Mesodermal cell (in vitro differentiated cells): ENCODE results near the gene MYH11.

ENCODE experiments used
- H3K27ac ChIP-seq: 2 replicates; pipeline ENCODE4 v1.7.0; 2013; ENCODE audit warnings: mild to moderate bottlenecking, low read depth, low read length, moderate library complexity; ENCODE audit not compliant: severe bottlenecking
- H3K36me3 ChIP-seq: 2 replicates; pipeline ENCODE4 v1.7.1; 2013; ENCODE audit warnings: mild to moderate bottlenecking, low read length, moderate library complexity; ENCODE audit not compliant: control insufficient read depth, insufficient read depth
- H3K4me1 ChIP-seq: one replicate; pipeline ENCODE4 v1.7.1; 2013; ENCODE audit warnings: mild to moderate bottlenecking, low read length; ENCODE audit not compliant: insufficient read depth, control insufficient read depth, poor library complexity, severe bottlenecking
- H3K4me3 ChIP-seq: 2 replicates; pipeline ENCODE4 v1.7.0; 2013; ENCODE audit warnings: low read length, control low read depth, mild to moderate bottlenecking; ENCODE audit not compliant: insufficient read depth, poor library complexity, severe bottlenecking; ENCODE audit errors: extremely low read depth
- H3K9me3 ChIP-seq: 2 replicates; pipeline ENCODE4 v1.7.1; 2013; ENCODE audit warnings: mild to moderate bottlenecking, low read length, moderate library complexity; ENCODE audit not compliant: control insufficient read depth
- WGBS, 2 experiments: methylation state at CpG; one replicate each; pipeline ENCODE4 v1.1.5; 2013; ENCODE audit warnings: missing lambda C conversion rate in 2 of 2; ENCODE audit not compliant: insufficient coverage in 2 of 2; 5-methylcytosine and 5-hydroxymethylcytosine counted together

MYH11 gene

DNA sequence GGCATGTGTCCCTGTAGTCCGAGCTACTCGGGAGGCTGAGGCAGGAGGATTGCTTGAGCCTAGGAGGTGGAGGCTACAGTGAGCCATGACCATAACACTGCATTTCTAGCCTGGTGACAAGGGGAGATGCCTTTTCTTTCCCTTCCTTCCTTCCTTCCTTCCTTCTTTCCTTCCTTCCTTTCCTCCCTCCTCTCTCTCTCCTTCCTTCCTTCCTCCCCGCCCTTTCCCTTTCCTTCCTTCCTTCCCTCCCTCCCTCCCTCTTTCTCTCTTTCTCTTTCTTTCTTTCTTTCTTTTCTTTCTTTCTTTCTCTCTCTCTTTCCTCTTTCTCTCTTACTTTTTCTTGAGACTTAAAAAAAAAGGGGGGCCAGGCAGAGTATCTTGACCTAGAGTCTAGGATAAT is 34.7 kb upstream of the MYH11 start:
- Histone ChIP-seq H3K27ac (no peak overlapping the region), H3K4me1 (peaks cover 5% of the 10 kb centered on the region), H3K36me3 (no peaks in the 10 kb centered on the region), H3K9me3 (no peaks in the 10 kb centered on the region), H3K4me3 (no peak overlapping the region)
- WGBS, 2 experiments: 78 to 88% methylated on average over 2 to 3 of the region's 3 CpGs

DNA sequence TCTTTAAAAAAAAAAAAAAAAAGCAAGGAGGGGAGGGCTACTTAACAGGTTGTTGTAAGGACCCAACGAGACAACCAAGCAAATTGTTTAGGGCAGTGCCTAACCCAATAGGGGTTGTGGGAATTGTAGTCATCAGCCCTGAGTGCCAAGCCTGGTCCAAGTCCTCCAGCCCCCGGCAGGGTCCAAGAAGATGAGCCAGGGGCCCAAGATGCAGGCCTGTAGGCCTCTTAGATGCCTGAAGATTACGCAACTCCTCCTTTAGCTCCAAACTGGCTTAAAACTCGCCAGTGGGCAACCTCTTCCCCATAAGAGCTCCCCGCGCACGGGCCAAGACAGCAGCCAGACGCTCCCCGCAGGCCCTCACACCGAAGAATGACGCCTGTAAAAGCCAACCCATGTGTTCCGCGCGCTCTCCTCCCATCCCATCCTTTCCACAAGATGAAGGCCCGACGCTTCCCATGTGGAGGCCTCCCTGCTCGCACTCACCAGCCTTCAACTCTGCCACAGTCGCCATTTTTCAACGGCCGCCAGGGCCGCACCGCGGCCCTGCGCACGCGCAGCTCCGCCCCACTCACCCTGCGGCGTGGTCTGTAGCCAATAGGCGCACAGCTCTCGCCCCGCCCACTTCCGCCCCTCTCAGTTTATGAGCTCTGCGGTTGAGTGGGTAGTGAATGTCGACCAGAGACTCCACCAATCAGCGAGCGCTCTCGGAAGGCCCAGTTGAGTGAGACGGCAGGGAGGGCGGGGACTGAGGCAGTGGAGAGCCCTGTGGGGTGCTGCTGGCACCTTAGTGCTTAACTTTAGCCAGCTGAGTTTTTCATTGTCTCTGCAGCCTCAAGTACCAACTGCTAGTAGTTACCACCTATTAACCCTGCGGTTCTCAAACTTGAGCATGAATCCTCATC is 31.5 kb upstream of the MYH11 start, which contains the start of gene CEP20:
TSS of gene CEP20 (minus strand) at position 532 of the 905 bp plus-strand sequence. CDS start at position 514, 18 bp downstream.
- Histone ChIP-seq H3K4me3 (peak within 1 kb of the TSS; percentile 96), H3K9me3 (no peaks in the 10 kb centered on the region), H3K27ac (peak within 1 kb of the TSS; percentile 72), H3K36me3 (peaks cover 17% of the 10 kb centered on the region), H3K4me1 (peaks cover 5% of the 10 kb centered on the region)
- WGBS, 2 experiments: 0% methylated on average over 32 of the region's 41 CpGs

DNA sequence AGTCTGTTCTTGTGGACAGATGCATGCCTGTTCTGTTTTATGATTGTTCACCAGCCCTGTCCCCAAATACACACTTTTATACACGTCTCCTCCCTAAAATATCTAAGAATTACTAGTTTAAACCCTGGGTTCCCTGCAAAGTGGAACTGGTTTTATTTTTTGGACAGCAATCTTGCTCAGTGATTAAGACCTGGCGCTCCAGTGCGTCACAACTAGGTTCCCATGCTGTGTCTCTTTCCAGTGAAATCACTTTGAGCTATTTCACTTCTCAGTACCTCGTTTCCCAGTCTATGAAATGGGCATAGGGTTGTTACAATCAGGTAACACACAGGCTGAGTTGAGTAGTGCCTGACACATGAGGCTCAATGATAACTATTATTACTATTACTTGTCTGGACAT is 30.5 kb upstream of the MYH11 start:
- Histone ChIP-seq H3K4me3 (peak overlapping the region; percentile 96), H3K36me3 (peaks cover 28% of the 10 kb centered on the region), H3K27ac (no peak overlapping the region), H3K9me3 (no peaks in the 10 kb centered on the region), H3K4me1 (peaks cover 5% of the 10 kb centered on the region)
- WGBS, 2 experiments: 80 to 100% methylated on average over 1 to 2 of the region's 4 CpGs

DNA sequence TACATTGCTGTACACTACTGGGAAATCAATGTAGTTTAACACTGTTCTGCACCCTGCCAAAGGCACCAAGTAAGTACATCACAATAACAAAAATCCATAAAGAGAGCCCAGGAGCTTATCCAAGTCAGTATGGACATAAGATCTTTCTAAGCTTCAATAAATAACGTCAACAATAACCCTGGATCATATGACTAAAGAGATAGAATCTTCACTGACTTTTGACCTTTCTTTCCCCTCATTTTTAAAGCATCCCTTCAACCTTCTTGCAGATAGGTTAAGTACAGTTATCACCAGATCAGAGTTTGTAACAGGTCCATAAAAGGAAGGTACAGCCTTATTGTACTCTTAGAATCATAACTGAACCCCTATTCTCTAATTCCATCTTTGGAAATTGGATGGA is 29.2 kb upstream of the MYH11 start:
- WGBS, 2 experiments: 55% methylated on average over 1 of the region's 1 CpG; no CpG with 5 or more reads in 1 of the 2 experiments
- no peak overlapping the region for H3K4me3 ChIP-seq
- peaks cover 5% of the 10 kb centered on the region for H3K4me1 ChIP-seq
- no peak overlapping the region for H3K27ac ChIP-seq
- peaks cover 37% of the 10 kb centered on the region for H3K36me3 ChIP-seq
- H3K9me3 ChIP-seq: no peaks in the 10 kb centered on the region

DNA sequence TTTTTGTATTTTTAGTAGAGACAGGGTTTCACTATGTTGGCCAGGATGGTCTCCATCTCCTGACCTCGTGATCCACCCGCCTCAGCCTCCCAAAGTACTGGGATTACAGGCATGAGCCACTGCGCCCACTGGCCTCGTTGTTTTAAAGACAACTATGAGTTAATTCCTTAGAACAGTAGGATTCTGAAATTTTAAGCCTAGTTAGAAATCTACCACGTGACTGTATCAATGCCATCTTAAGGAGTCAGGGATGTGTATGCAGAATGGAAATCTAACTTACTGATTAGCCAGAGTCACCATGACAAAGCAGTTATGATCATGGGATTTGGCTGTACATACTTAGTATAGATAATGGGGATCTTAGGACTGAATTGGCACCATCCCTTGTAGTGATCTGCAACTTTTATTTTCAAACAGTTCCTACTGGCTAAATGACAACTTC is 28.8 kb upstream of the MYH11 start:
- Histone ChIP-seq H3K4me3 (no peak overlapping the region), H3K9me3 (no peaks in the 10 kb centered on the region), H3K27ac (no peak overlapping the region), H3K4me1 (peaks cover 5% of the 10 kb centered on the region), H3K36me3 (peaks cover 37% of the 10 kb centered on the region)
- WGBS, 2 experiments: 100% methylated on average over 4 to 5 of the region's 5 CpGs

DNA sequence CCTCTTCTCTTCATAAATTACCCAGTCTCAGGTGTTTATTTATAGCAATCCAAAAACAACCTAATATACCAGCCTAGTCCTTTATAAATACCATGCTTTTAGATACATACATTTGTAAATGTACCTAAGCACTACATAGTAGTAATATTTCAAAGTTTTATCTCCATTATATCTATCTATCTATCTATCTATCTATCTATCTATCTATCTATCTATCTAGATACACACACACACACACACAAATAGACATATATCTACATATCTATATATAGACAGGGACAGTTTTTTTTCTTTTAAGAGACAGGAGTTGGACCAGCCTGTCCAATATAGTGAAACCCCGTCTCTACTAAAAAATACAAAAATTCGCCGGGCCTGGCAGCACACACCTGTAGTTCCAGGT is 25.7 kb upstream of the MYH11 start:
- Histone ChIP-seq H3K9me3 (no peaks in the 10 kb centered on the region), H3K27ac (no peak overlapping the region), H3K4me3 (no peak overlapping the region), H3K4me1 (peaks cover 13% of the 10 kb centered on the region), H3K36me3 (peaks cover 51% of the 10 kb centered on the region)
- 78 to 90% methylated on average over 3 of the region's 3 CpGs for WGBS, 2 experiments

DNA sequence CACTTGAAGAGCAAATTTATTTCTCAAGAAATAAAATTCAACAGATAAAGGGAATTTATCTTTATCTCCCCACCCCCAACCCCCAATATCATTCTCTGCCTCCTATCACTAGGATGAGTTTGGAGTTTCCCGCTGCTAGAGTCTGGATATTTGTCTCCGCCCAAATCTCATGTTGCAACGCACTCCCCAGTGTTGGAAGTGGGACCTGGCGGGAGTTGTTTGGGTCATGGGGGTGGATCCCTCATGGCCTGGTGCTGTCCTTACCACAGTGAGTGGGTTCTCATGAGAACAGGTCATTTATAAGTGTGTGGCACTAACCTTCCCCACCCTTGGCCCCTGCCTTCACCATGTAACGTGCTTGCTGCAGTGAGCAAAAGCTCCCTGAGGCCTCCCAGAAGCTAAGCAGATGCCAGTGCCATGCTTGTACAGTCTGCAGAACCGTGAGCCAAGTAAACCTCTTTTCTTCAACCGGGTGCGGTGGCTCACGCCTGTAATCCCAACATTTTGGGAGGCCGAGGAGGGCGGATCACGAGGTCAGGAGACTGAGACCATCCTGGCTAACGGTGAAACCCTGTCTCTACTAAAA is 25.1 kb upstream of the MYH11 start:
- Histone ChIP-seq H3K27ac (no peak overlapping the region), H3K4me1 (peaks cover 8% of the 10 kb centered on the region), H3K4me3 (no peak overlapping the region), H3K36me3 (peaks cover 57% of the 10 kb centered on the region), H3K9me3 (no peaks in the 10 kb centered on the region)
- WGBS, 2 experiments: 87 to 91% methylated on average over 9 to 10 of the region's 13 CpGs

DNA sequence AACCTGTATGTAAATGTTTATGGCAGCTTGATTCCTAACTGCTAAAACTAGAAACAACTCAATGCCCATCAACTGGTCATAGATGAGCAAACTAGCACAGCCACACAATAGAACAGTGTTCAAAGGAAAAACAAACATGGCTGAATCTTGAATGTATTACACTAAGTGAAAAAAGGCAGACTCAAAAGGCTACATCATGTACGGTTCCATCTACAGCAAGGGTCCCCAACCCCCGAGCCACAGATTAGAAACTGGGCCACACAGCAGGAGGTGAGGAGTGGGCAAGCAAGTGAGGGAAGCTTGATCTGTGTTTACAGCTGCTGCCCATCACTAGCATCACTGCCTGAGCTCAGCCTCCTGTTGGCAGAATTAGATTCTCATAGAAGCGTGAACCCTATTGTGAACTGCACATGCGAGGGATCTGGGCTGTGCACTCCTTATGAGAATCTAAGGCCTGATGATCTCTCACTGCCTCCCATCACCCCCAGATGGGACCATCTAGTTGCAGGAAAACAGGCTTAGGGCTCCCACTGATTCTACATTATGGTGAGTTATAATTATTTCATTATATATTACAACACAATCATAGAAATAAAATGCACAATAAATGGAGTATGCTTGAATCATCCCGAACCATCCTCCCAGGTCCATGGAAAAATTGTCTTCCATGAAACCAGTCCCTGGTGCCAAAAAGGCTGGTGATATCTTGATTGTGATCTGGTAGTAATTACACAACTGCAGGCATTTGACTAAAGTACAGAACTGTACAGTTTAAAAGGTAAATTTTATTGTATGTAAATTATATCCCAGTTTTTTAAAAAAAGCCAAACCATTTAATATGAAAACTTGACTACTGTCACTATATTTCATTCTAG is 23.8 kb upstream of the MYH11 start:
- WGBS, 2 experiments: 75 to 87% methylated on average over 4 to 5 of the region's 5 CpGs
- Histone ChIP-seq H3K4me3 (no peak overlapping the region), H3K27ac (no peak overlapping the region), H3K9me3 (no peaks in the 10 kb centered on the region), H3K36me3 (peaks cover 57% of the 10 kb centered on the region), H3K4me1 (peaks cover 8% of the 10 kb centered on the region)

DNA sequence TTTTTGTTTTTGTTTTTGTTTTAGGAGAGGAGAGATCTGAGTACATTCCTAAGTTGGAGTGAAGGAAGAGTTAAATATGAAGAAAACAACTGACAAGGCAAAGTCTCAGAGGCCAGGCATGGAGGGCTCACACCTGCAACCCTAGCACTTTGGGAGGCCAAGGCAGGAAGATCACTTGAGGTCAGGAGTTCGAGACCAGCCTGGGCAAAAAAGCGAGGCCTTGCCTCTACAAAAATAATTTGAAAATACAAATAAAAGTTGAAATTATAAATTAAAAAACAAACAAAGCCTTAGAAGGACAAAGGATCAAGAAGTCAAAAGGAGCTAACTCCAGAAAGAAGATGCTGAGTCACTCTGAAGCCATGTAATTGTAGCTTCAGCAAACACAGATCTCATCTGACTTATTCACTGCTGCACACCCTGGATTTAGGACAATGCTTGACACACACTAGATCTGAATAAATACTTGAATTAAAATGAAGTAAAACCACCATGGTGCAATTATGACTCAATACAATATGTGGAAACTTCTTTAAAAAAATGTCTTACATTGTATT is 22.5 kb upstream of the MYH11 start:
- Histone ChIP-seq H3K27ac (peak overlapping the region; percentile 13), H3K4me3 (no peak overlapping the region), H3K9me3 (no peaks in the 10 kb centered on the region), H3K36me3 (peaks cover 57% of the 10 kb centered on the region), H3K4me1 (peaks cover 8% of the 10 kb centered on the region)
- no CpG with 5 or more reads among the region's 2 CpGs for WGBS, 2 experiments

DNA sequence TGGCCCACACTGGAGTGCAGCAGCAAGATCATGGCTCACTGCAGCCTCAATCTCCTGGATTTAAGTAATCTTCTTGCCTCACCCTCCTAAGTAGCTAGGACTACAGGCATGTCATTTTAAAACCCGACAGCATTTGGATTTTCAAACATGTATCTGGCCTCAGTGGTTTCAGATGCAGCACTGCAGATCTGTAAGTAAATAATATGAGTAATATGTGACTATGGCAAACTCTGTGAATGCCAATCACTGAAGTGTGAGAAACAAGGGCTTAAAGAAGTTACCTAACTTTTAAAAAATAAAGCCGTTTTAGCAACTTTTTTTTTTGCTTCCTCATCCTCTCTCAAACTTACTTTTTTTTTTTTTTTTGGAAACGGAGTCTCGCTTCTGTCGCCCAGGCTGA is 19.7 kb upstream of the MYH11 start:
- peaks cover 8% of the 10 kb centered on the region for H3K4me1 ChIP-seq
- 93 to 100% methylated on average over 3 to 4 of the region's 5 CpGs for WGBS, 2 experiments
- no peak overlapping the region for H3K4me3 ChIP-seq
- H3K27ac ChIP-seq: no peak overlapping the region
- no peaks in the 10 kb centered on the region for H3K9me3 ChIP-seq
- H3K36me3 ChIP-seq: peaks cover 43% of the 10 kb centered on the region
